SK-N-SH (cell line): ENCODE results near the gene LRRC8C.

Experiments used
- CHD2 ChIP-seq: fragments of 150-350 bp; IDR thresholded peaks from 2 replicates; pipeline ENCODE4 v1.6.1; 2018; ENCODE audit warnings: low read length; ENCODE audit not compliant: partially characterized antibody
- CTCF ChIP-seq: fragments of 200-600 bp; sonication (generic); IDR thresholded peaks from 2 replicates; pipeline ENCODE4 v1.6.1; 2017; ENCODE audit warnings: antibody characterized with exemption, mild to moderate bottlenecking, moderate library complexity
- ELF1 ChIP-seq: IDR thresholded peaks from 2 replicates; pipeline ENCODE4 v1.4.0; 2012
- MXI1 ChIP-seq: IDR thresholded peaks from 2 replicates; pipeline ENCODE4 v1.6.1; 2012; ENCODE audit warnings: mild to moderate bottlenecking, low read depth, low read length, improper control_type of control experiment
- POLR2AphosphoS5 ChIP-seq: IDR thresholded peaks from 2 replicates; pipeline ENCODE4 v1.6.1; 2012; ENCODE audit warnings: low read depth, low read length
- RAD21 ChIP-seq: IDR thresholded peaks from 2 replicates; pipeline ENCODE4 v1.6.1; 2012; ENCODE audit warnings: mild to moderate bottlenecking, low read length
- RCOR1 ChIP-seq: fragments of 150-350 bp; IDR thresholded peaks from 2 replicates; pipeline ENCODE4 v1.6.1; 2017; ENCODE audit warnings: antibody characterized with exemption, low read length
- RFX5 ChIP-seq: IDR thresholded peaks from 2 replicates; pipeline ENCODE4 v1.6.1; 2012; ENCODE audit warnings: mild to moderate bottlenecking, improper control_type of control experiment, low read length
- SMC3 ChIP-seq: IDR thresholded peaks from 2 replicates; pipeline ENCODE4 v1.6.1; 2012; ENCODE audit warnings: low read depth, low read length, improper control_type of control experiment
- TF ChIP-seq, protein P1 (sequence below): IDR thresholded peaks from 2 replicates; pipeline ENCODE4 v1.6.1; 2012; ENCODE audit warnings: mild to moderate bottlenecking, low read depth, low read length, moderate library complexity

DNA sequence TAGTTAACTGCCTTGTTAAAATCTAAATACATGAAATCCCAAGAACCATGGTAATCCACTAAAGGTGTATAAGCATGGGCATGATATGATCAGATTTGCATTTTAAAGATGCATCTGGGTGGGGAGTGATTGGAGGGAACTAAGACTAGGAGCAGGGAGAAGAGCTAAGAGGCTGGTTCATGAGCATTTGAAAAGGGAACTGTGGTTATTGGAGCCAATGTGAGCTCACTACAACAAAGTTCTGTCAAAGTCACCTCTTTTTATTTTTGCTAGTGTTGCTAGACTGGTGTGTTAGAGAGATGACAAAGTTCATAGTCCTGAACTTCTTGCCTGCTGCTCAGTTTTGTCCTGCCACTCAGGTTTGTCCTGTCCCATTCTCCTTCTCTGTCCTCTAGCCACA is 120.8 kb downstream of the LRRC8C start:
- TF ChIP-seq POLR2AphosphoS5 (no peak), CTCF (no peak), RCOR1 (no peak), CHD2 (no peak), MXI1 (no peak), SMC3 (no peak), RAD21 (no peak), ELF1 (no peak), RFX5 (no peak)
- TF ChIP-seq, protein P1, sequence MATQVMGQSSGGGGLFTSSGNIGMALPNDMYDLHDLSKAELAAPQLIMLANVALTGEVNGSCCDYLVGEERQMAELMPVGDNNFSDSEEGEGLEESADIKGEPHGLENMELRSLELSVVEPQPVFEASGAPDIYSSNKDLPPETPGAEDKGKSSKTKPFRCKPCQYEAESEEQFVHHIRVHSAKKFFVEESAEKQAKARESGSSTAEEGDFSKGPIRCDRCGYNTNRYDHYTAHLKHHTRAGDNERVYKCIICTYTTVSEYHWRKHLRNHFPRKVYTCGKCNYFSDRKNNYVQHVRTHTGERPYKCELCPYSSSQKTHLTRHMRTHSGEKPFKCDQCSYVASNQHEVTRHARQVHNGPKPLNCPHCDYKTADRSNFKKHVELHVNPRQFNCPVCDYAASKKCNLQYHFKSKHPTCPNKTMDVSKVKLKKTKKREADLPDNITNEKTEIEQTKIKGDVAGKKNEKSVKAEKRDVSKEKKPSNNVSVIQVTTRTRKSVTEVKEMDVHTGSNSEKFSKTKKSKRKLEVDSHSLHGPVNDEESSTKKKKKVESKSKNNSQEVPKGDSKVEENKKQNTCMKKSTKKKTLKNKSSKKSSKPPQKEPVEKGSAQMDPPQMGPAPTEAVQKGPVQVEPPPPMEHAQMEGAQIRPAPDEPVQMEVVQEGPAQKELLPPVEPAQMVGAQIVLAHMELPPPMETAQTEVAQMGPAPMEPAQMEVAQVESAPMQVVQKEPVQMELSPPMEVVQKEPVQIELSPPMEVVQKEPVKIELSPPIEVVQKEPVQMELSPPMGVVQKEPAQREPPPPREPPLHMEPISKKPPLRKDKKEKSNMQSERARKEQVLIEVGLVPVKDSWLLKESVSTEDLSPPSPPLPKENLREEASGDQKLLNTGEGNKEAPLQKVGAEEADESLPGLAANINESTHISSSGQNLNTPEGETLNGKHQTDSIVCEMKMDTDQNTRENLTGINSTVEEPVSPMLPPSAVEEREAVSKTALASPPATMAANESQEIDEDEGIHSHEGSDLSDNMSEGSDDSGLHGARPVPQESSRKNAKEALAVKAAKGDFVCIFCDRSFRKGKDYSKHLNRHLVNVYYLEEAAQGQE, result no peak
